Testis (tissue), 2 donors: ENCODE measurements around the gene SCAMP2.

ENCODE experiments used
- CTCF ChIP-seq, 3 experiments: fragments of 450-650 bp in 2 of 3; fragments of 200-600 bp in 1 of 3; sonication (generic) in 1 of 3; IDR thresholded peaks; one replicate each; pipeline ENCODE4 v1.5.1; 2016 to 2019; ENCODE audit warnings: antibody characterized with exemption in 3 of 3, mild to moderate bottlenecking in 2 of 3, moderate library complexity in 1 of 3
- POLR2A ChIP-seq: fragments of 450-650 bp; IDR thresholded peaks from one replicate; pipeline ENCODE4 v1.6.1; 2017; ENCODE audit warnings: antibody characterized with exemption, mild to moderate bottlenecking, moderate library complexity

GRCh38 chr15:74795966-74796625 is 77.1 kb downstream of the SCAMP2 start:
- no peak for TF ChIP-seq CTCF (IDR thresholded peaks at IDR 0.05)
- TF ChIP-seq POLR2A = no peak
